K562 (cell line): ENCODE data around the gene VAMP4. TPM values are rescaled to one million over a fixed set of nuclear protein-coding genes. Genes with fewer than 3 reads are reported as not detected.

Experiments
- ATAC-seq: fragments of 200-7000 bp; cut with Tn5 transposase; 3 replicates; pipeline ENCODE4 v1.9.1; 2020; ENCODE audit warnings: moderate library complexity
- BruUV-seq: library from RNA; stranded (reverse); fragments of 400-500 nt; replicated peaks from 2 replicates; lab custom pipeline; 2021; lab: Mats Ljungman, UMichigan
- CTCF ChIA-PET: fragments of 300-600 bp; formaldehyde crosslinking; extraction: SDS; loops from one replicate; lab custom pipeline; 2021; ENCODE audit warnings: low intra/inter-chr PET ratio; lab: Yijun Ruan, JAX
- POLR2A ChIA-PET: fragments of 300-600, 350-650 bp; sonication (Branson Sonifier 250); formaldehyde crosslinking; extraction: SDS; loops from one replicate; lab custom pipeline; 2021; ENCODE audit warnings: antibody characterized with exemption, inconsistent platforms; lab: Yijun Ruan, JAX
- DNase-seq, 4 experiments: peaks; one replicate each; pipeline versions ENCODE4 v3.0.0 to v3.0.0-alpha.2; 2011 to 2018; ENCODE audit warnings: low spot score in 3 of 4, mixed read lengths in 3 of 4; ENCODE audit errors: extremely low read depth in 1 of 4
- FAIRE-seq: peaks from 2 replicates; lab custom pipeline; 2011; peaks lifted over from hg19 to GRCh38; lab: Jason Lieb, UNC
- H2AFZ ChIP-seq: 2 replicates; pipeline ENCODE4 v1.6.0; 2011; ENCODE audit warnings: low read depth, low read length, control low read depth, inconsistent platforms
- H3K27ac ChIP-seq: fragments of 200-600 bp; 3 replicates; pipeline ENCODE4 v1.8.0; 2011; ENCODE audit warnings: low read depth, mild to moderate bottlenecking, control low read depth, inconsistent platforms, low read length, moderate library complexity, mixed read lengths; ENCODE audit errors: extremely low read depth
- H3K27me3 ChIP-seq, 2 experiments: fragments of 300-600 bp in 1 of 2; 2 replicates in 1 of 2; 3 replicates in 1 of 2; pipeline versions ENCODE4 v1.6.0 to v1.8.0; 2011; ENCODE audit warnings: inconsistent platforms in 2 of 2, low read length in 2 of 2, mild to moderate bottlenecking in 1 of 2, mixed read lengths in 1 of 2, moderate library complexity in 1 of 2; ENCODE audit not compliant: control insufficient read depth in 2 of 2, insufficient read depth in 2 of 2
- H3K36me3 ChIP-seq: fragments of 300-600 bp; 3 replicates; pipeline ENCODE4 v1.8.0; 2011; ENCODE audit warnings: mild to moderate bottlenecking, low read length, inconsistent platforms; ENCODE audit not compliant: control insufficient read depth, insufficient read depth
- H3K4me1 ChIP-seq, 2 experiments: fragments of 200-600 bp in 1 of 2; replicated peaks in 1 of 2; 2 replicates in 1 of 2; 3 replicates in 1 of 2; pipeline versions ENCODE4 v1.5.1 to v1.8.0; 2011; ENCODE audit warnings: inconsistent platforms in 2 of 2, low read length in 2 of 2, mild to moderate bottlenecking in 1 of 2, mixed read lengths in 1 of 2, moderate library complexity in 1 of 2; ENCODE audit not compliant: control insufficient read depth in 2 of 2, insufficient read depth in 2 of 2
- H3K4me2 ChIP-seq: 2 replicates; pipeline ENCODE4 v1.6.1; 2011; ENCODE audit warnings: low read length, control low read depth, inconsistent platforms, mixed read lengths; ENCODE audit not compliant: insufficient read depth
- H3K4me3 ChIP-seq: fragments of 200-600 bp; sonication (generic), shearing (Covaris generic); 2 replicates; pipeline ENCODE4 v1.5.1; 2016; ENCODE audit warnings: control low read depth, inconsistent platforms
- H3K79me2 ChIP-seq: fragments of 200-600 bp; 3 replicates; pipeline ENCODE4 v1.8.0; 2011; ENCODE audit warnings: low read length, inconsistent platforms; ENCODE audit not compliant: control insufficient read depth, insufficient read depth
- H3K9ac ChIP-seq, 2 experiments: 2 replicates each; pipeline versions ENCODE4 v1.6.0 to v1.6.1; 2011; ENCODE audit warnings: low read depth in 2 of 2, low read length in 2 of 2, control low read depth in 1 of 2, inconsistent platforms in 1 of 2, mild to moderate bottlenecking in 1 of 2, mixed read lengths in 1 of 2; ENCODE audit not compliant: insufficient read depth in 1 of 2
- H3K9me1 ChIP-seq: one replicate; pipeline ENCODE4 v1.6.0; 2011; ENCODE audit warnings: inconsistent platforms, mild to moderate bottlenecking, low read length, moderate library complexity; ENCODE audit not compliant: control insufficient read depth, insufficient read depth
- H3K9me3 ChIP-seq: replicated peaks from 2 replicates; pipeline ENCODE4 v1.5.1; 2011; ENCODE audit warnings: low read depth, low read length, inconsistent platforms; ENCODE audit not compliant: control insufficient read depth, insufficient read depth
- H4K20me1 ChIP-seq: replicated peaks from 2 replicates; pipeline ENCODE4 v1.6.1; 2011; ENCODE audit warnings: low read length, inconsistent platforms, mixed read lengths; ENCODE audit not compliant: control insufficient read depth, insufficient read depth
- DDX20 ChIP-seq: fragments of 450-650 bp; IDR thresholded peaks from 2 replicates; pipeline ENCODE4 v1.6.1; 2016; ENCODE audit warnings: missing genetic modification characterization, low read depth, mild to moderate bottlenecking, missing compliant biosample characterization, moderate library complexity
- E2F6 ChIP-seq, 2 experiments: IDR thresholded peaks; 2 replicates each; pipeline ENCODE4 v1.6.1; 2011; ENCODE audit warnings: borderline replicate concordance in 1 of 2, control low read depth in 1 of 2, low read depth in 1 of 2, low read length in 1 of 2, mild to moderate bottlenecking in 1 of 2, mixed read lengths in 1 of 2, moderate library complexity in 1 of 2; ENCODE audit not compliant: insufficient read depth in 1 of 2, insufficient read length in 1 of 2, poor library complexity in 1 of 2, severe bottlenecking in 1 of 2; ENCODE audit errors: extremely low read depth in 1 of 2
- GABPB2 ChIP-seq: fragments of 250-450 bp; sonication (Bioruptor Pico); conservative IDR thresholded peaks from 2 replicates; pipeline ENCODE4 v1.5.1; 2021; ENCODE audit warnings: mild to moderate bottlenecking
- MAFK ChIP-seq: IDR thresholded peaks from 2 replicates; pipeline ENCODE4 v1.6.1; 2011; ENCODE audit warnings: low read length, improper control_type of control experiment
- MIER1 ChIP-seq: fragments of 450-650 bp; IDR thresholded peaks from 2 replicates; pipeline ENCODE4 v1.6.1; 2016; ENCODE audit warnings: antibody characterized with exemption, mild to moderate bottlenecking, low read depth
- PRPF4 ChIP-seq: fragments of 200-400 bp; formaldehyde crosslinking; IDR thresholded peaks from one replicate; pipeline ENCODE4 v1.6.1; 2017; ENCODE audit warnings: low read length, low read depth, mild to moderate bottlenecking; ENCODE audit not compliant: insufficient read depth, poor library complexity, severe bottlenecking
- PURB ChIP-seq: sonication (generic); formaldehyde crosslinking; IDR thresholded peaks from 2 replicates; pipeline ENCODE4 v1.9.0; 2021; ENCODE audit warnings: low read depth, mild to moderate bottlenecking, missing genetic modification reagents
- SIX5 ChIP-seq, 2 experiments: IDR thresholded peaks; 2 replicates each; pipeline ENCODE4 v1.6.1; 2011; ENCODE audit warnings: low read length in 2 of 2, borderline replicate concordance in 1 of 2, low read depth in 1 of 2, mild to moderate bottlenecking in 1 of 2, moderate library complexity in 1 of 2; ENCODE audit not compliant: insufficient read depth in 1 of 2
- ZNF174 ChIP-seq: fragments of 250-450 bp; sonication (Bioruptor Pico); IDR thresholded peaks from 2 replicates; pipeline ENCODE4 v1.4.0; 2020; ENCODE audit warnings: mild to moderate bottlenecking
- in situ Hi-C: fragments of 300-500 bp; cut with MboI; formaldehyde crosslinking; loops from 4 replicates; pipeline ENCODE4 v1.15.0; 2018; ENCODE audit warnings: inconsistent platforms, mixed read lengths
- intact Hi-C: fragments of 100-400 bp; cut with micrococcal nuclease; formaldehyde crosslinking; loops from 2 replicates; pipeline ENCODE4 v1.14.2; 2022
- polyA plus RNA-seq, 8 experiments: library from polyadenylated mRNA; depleted of rRNA in 4 of 8; stranded (reverse) in 5 of 8; unstranded in 3 of 8; fragments of >200 nt; fragmentation: Nextera tagmentation in 2 of 8; fragmentation: Illumina TruSeq in 1 of 8; extraction: Ambion mirVana in 2 of 8; extraction: Trizol in 1 of 8; gene quantifications; 2 replicates each; pipeline versions ENCODE4 v1.2.1 to v1.2.3, GENCODE V29; 2011 to 2014; ENCODE audit warnings: inconsistent platforms in 1 of 8, missing spikeins in 1 of 8
- total RNA-seq, 7 experiments: library from RNA; depleted of rRNA in 6 of 7; stranded (reverse); fragments of >200 nt in 6 of 7; fragmentation: Illumina TruSeq in 2 of 7; extraction: Trizol in 2 of 7; gene quantifications; 2 replicates each; pipeline versions ENCODE4 v1.2.1 to v1.2.3, GENCODE V29; 2011 to 2021; ENCODE audit warnings: low replicate concordance in 1 of 7

The VAMP4 gene
- total and polyA plus RNA-seq, 9 of the 15 experiments (the other 6 are each of a cell fraction or from before 2014, with no cell fraction given), result 3.3 to 21.4 (median 11.9) TPM

- FAIRE-seq, result no peak
- in situ Hi-C loops (no loop called here), intact Hi-C loops (no loop called here)
- no peak for DNase-seq
- no TSS peak for BruUV-seq
- peaks cover 17 to 24% of the 10 kb centered on the region in 2 experiments; a peak in 4 of 5 replicates for H3K4me1 ChIP-seq
- no peak overlapping the region for H3K9ac ChIP-seq
- H4K20me1 ChIP-seq, result no peaks in the 10 kb centered on the region
- no peak overlapping the region for H2AFZ ChIP-seq
- TF ChIP-seq ZNF174 (CRISPR knock-in tag), result no peak
- TF ChIP-seq MIER1, result no peak
- no peak for TF ChIP-seq PURB (CRISPR knock-in tag)
- TF ChIP-seq DDX20 (tag), result no peak
- TF ChIP-seq GABPB2 (CRISPR knock-in tag), result no peak
- TF ChIP-seq PRPF4, result no peak
- no peak for TF ChIP-seq E2F6 (IDR thresholded peaks at IDR 0.05; ENCODE audit: borderline replicate concordance in 1 of 2, extremely low read depth in 1 of 2, insufficient read depth in 1 of 2, insufficient read length in 1 of 2, low read depth in 1 of 2, low read length in 1 of 2, poor library complexity in 1 of 2, severe bottlenecking in 1 of 2)
- TF ChIP-seq MAFK, result no peak
- no peak for TF ChIP-seq SIX5 (IDR thresholded peaks at IDR 0.05; ENCODE audit: borderline replicate concordance in 1 of 2, insufficient read depth in 1 of 2, low read depth in 1 of 2, low read length in 2 of 2)
- H3K4me3 ChIP-seq, result no peak overlapping the region; the same call in 1 of the 2 replicates
- peaks cover 72% of the 10 kb centered on the region for H3K36me3 ChIP-seq
- CTCF ChIA-PET, result no interaction called here
- peak overlapping the region; percentile 21; the same call in 1 of the 2 replicates for H3K4me2 ChIP-seq
- peaks cover 2% of the 10 kb centered on the region; the same call in 1 of the 2 replicates for H3K9me3 ChIP-seq
- no peak for ATAC-seq
- POLR2A ChIA-PET, result interaction anchor here (0.9 to 1.3 kb wide), 2 partner anchors 31 to 610 kb away, joined by 3 to 4 read pairs; no protein-coding TSS in a partner anchor
- H3K27me3 ChIP-seq, result no peaks in the 10 kb centered on the region
- peaks cover 3% of the 10 kb centered on the region for H3K9me1 ChIP-seq
- peaks cover 50% of the 10 kb centered on the region for H3K79me2 ChIP-seq
- no peak overlapping the region for H3K27ac ChIP-seq
Observed at GRCh38 chr1:171784784-171785183, 42.9 kb upstream of the VAMP4 start.
